SHP77 treated with DMSO at 0.1 percent for 48 hours (cell line): ENCODE data around the gene ACSF3.
"Not testable (repeated sequence)": the region's sequence is repeated elsewhere in the genome, so short reads cannot be mapped to it uniquely, and the experiment has no call there.

Experiments used
- DNase-seq: peaks from one replicate; lab custom pipeline; 2025; lab: John Stamatoyannopoulos, UW

Gene ACSF3

DNA sequence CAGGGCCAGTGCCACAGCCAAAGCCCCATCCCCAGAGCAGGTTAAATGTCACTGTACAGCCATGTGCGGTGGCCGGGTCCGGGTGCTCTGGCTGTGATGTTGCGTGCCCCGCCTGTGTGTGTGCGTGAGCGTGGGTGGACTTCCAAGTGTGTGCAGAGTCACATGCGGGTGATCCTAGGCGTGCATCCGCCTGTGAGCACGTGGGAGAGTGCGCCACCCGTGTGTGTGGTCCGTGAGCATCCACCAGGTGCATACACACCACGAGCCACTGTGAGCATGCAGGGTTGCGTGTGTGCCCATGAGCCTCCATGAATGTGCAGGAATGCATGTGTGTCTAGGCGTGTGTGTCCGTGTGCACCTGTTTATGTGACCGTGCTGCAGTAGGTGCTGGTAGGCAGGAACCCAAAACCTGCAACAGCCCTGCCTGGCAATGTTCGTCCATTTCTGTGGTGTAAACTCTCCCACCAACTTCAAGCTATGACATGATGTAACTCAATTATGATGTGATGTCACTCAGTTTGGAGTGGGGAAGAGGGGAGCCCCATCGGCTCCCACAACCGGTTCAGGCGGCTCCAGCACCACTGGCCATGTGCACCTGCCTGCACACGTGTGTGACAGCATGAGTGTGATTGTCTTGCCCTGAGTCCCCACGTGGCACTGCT, 37.6 kb upstream of the ACSF3 start:
- no peak for DNase-seq

DNA sequence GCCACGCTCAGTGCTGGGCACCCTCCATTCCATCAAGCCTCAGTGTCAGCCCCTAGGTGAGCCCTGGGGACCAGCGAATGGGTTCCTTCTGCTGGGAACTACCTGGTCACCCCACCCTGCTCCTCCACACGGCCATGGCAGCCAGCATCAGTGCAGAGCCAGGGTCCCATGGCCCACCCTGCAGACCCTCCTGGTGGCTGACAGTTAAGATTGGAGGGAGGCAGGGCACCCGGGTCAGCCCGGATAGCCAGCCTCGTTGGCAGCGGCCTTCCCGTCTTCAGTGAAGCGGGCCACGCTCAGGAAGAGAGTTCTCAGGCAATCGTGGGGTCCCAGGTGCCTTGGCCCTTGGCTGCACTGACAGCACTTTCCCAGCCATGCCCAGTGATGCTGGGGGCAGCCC, 37.1 kb upstream of the ACSF3 start:
- no peak for DNase-seq

DNA sequence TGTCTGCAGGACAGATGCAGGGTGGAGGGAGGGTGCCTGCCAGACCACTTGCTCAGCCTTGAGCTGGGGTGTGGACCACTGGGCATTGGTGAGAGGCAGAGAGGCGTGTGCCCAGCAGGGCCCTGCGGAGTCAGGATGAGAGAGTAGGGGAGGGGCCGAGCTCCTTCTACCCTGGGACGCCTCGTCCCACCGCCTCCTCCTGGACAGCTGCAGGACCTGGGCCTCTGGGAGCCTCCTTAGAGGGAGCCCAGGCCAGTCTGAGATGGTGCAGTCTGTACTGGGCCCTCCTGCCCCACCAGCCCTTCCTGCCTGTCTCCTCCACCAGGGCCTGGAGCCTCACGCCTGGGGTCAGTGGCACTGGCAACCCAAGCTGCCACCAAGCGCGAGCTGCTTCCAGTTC, 35.9 kb upstream of the ACSF3 start:
- DNase-seq = no peak

DNA sequence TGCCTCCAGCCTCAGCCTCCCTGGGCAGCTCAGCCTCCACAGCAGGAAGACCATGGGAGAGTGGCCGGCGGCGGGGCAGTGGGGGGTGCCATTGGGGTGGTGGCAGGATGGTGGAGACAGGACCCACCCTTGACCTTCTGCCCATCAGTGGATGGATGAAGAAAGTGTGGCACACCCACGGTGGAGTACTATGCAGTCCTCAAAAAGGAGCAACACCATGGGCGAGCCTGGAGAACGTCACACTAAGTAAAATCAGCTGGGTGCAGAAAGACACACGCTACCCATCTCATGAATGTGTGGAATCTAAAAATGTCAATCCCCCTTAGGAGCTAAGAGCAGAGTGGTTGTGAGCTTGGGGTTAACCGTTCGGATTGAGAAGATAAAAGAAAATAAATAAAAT, 34.8 kb upstream of the ACSF3 start:
- no peak for DNase-seq

DNA sequence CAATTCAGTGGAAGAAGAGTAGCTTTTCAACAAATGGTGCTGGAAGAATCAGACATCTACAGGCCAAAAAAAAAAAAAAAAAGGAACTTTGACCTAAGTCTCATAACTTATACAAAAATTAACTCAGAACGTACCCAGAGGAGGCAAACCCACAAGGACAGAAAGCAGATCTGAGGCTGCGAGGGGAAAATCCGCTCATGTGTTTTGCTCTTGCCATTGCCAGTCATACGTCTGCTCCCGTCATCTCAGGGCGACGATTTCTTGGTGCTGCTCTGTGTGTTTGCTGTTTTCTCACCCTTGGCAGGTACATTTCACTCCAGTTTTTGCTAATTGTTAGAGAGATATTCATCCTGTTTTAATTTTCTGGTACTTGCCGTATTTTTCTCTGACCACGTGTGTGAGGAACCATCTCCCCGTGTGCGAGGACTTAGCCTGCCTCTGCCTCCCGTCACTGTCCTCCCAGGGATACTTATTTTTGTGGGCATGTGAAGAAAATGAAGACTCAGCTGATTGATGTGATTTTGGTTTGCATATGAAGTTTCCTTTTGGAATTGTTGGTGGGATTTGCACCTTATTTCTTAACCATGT, 33.4 kb upstream of the ACSF3 start:
- no peak for DNase-seq

DNA sequence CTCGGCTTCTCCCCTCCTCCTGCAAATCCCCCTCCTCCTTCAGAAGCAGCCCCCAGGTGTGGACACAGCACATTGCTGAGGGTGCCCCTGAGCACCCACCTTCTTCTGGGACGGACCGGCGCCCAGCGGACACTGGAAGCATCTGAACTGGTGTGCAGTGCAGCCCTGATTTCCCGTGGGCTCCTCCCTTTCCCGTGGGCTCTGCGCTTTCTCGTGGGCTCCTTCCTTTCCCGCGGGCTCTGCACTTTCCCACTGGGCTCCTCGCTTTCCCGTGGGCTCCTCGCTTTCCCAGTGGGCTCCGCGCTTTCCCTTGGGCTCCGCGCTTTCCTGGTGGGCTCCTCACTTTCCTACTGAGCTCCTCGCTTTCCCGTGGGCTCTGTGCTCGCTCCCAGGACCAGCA, 32.6 kb upstream of the ACSF3 start:
- DNase-seq = no peak

DNA sequence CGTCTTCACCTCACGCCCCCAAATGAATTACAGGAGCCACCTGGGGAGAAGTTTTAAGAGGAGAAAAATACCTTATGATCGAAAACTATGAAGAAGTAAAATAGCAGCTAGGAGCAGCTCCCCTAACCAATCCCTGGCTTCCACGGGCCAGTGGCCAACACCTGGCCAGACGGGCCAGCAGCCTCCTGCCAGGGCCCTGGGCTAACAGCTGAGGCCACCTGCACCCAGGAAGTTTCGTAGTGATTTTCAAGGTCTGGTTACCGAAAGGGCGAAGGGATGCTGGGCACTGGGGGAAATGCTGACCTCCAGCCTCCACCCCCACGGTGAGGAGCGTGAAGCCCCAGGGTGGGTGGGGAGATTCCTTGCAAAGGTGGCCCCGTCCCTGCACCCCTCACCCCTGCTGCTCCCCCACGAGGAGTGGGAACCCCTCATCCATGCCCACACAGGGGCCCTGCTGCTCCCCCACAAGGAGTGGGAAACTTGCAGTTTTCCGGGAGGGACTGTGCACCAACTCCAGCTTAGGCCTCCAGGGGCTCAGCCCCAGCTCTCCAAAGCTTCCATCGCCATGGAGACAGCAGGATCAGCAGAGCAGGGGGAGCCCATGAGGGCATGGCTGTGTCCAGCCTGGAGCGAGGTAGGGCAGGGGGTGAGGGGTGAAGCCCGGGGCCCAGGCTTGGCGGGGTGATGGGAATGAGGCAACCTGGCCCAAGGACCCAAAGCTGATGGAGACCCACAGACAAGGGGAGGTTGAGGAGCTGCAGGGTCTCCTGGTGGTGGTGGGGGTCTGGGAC, 31.9 kb upstream of the ACSF3 start:
- DNase-seq = no peak

DNA sequence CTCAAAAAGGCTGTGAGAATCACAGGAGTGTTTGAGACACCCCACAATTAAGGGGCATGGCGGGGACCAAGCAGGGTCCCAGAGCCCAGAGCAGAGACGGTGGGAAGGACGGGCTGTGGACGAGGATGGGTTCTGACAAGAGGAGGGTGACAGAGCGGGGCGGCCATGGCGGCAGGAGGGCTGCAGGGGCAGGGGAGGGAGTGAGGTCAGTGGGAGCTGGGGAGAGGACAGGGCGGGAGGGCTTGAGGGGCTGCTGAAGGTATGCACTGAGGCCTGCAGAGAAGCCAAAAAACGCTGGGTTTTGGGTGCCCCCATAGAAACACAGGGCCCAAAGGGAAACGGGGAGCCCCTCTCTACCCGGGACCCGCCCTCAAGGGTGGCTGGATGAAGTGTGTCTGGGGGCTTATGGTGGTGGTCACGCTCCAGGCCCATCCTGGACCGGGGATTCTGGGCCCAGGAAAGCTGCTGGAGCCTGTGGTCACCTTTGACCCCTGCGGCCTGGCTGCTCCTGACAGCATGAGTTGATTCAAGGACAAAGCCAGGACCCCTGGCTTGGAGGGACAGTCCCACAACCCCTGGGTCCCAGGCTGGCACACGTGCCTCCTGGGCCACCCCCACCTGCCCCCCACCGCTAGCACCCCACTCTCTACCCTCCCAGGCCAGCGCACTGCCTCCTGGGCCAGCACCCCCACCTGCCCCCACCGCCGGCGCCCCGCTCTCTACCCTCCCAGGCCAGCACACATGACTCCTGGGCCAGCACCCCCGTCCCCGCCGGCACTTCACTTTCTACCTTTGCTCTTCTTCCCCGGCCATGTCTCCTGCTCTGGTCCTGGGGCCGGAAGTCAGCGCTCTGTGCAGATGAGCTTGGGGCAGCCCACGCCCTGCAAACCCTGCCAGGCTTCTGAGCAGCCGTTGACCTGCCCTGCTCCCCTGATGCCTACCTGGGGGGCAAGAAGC, 31.0 kb upstream of the ACSF3 start:
- no peak for DNase-seq

DNA sequence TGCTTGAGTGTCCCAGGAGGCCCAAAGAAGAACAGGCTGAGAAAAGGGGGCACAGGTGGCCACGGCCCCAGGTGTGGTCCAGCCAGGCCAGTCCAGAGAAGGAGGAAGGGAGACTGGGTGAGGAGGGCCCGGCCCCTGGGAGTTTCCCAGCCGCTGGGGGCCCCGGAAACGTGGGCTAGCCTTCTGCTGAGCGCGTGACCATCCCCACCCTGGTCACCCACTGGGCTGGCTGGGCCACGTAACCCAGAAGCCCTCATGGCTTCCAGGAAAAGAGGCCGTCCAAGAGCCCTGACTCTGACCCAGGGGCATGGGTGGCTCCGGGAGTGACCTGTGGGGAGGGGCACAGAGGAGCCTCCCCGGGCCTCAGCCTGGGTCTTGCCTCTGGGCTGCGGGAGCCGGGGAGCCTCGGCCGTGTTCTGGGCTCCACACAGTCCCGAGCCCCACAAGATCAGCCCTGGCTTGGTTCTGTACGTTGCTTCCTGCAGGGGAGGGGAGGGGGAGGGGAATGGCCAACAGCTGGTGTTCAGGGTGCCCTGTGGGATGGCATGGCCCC, 29.8 kb upstream of the ACSF3 start:
- no peak for DNase-seq

DNA sequence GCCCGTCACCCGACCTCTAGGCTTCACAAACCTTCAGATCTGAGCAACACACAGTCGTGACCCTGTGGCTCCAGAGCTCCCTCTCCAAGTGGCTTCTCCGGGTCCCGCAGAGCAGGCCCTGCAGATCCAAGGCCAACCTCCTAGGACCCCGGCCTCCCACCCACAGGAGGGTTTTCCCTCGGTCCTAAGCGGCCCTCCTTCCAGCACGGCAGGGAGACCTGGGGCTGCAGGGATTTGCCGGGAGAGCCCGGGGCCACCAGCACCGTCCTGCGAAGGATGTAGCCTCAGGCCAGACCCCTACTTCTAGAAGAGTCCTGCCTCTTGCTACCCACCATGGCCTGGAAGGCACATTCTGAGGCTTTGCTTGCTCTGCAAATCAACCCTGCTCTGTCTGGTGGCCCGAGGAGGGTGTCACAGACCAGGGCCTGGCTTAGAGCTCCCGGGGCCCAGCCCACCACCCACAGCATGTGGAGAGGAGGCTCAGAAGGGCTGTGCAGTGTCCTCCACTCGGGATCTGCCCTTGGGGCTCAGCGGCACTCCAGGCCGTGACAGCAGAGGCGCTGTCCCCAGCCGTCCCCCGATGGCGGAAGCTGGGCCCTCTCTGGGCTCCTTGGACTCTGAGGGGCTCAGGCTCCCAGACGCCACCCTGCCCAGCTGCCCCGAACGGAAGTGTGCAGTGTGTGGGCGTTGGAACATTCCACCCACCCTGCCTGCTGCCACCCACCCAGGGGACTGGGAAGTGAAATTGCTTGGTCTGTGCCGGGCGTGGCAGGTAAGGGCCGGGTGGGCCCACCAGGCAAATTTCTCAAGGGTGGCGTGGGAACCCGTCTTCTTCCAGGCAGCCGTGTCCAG, 28.8 kb upstream of the ACSF3 start:
- no peak for DNase-seq

DNA sequence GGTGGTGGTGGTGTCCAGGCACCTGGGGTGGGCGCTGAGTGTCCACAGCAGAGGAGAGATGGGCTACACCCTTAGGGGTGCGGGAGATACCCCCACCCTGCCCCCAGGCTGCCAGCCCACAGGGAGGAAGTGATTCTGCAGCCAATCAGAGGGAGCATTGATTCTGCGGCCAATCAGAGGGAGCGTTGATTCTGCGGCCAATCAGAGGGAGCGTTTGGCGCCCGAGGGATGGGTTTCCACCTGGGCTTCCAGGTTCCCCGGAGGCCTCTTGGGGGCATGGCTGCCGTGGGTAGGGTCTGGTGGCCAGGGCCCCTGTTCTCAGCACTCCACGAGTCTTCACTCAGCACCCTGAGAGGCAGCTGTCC, 28.2 kb upstream of the ACSF3 start:
- DNase-seq = no peak

DNA sequence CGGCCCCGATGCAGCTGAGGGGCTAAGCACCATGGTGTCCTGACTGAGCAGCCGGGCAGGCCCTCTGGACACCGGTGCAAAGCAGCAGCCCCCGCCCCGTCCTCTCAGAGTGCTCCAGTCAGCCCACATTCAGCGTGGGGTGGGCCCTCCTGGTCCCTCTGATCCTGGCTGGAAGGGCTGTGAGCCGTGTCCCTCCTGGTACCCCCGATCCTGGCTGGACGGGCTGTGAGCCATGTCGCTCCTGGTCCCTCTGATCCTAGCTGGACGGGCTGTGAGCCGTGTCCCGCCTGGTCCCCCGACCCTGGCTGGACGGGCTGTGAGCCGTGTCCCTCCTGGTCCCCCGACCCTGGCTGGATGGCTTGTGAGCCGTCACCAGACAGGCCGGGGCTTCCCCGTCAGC, 26.9 kb upstream of the ACSF3 start:
- no peak for DNase-seq

DNA sequence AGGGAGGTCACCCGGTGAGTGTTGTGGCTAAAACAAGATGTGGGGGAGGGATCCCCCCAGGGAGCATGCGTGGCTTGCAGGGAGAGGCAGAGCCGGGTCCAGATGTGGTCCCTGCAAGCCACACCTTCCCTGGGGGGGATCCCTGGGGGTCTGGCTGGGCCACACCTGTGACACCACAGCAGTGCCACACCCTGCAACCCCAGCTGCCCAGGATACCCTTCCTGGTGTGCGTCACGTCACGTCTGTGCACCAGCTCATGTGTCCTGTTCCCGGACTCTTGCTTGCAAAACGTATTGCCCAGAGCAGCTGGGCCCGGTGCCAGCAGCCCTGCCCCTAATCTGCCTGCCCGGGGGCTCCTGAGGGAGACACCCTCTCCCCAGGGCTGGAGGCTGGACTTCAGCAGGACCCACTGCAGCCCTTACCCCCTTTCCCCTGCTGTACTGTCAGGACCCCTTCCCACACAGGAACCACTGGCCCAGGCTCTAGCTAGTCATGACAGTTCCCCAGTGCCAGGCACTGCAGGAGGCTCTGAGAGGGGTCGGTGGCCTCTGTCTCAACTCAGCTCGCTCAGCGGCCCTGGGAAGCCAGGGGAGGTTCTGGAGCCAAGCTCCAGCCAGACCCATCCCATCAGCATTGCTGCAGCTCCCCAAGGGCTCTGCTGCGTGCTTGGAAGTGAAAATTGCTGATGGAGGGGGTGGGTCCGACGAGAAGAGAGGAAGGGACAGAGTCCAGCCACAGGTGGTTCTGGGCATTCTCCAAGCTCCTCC, 25.8 kb upstream of the ACSF3 start:
- DNase-seq = no peak

DNA sequence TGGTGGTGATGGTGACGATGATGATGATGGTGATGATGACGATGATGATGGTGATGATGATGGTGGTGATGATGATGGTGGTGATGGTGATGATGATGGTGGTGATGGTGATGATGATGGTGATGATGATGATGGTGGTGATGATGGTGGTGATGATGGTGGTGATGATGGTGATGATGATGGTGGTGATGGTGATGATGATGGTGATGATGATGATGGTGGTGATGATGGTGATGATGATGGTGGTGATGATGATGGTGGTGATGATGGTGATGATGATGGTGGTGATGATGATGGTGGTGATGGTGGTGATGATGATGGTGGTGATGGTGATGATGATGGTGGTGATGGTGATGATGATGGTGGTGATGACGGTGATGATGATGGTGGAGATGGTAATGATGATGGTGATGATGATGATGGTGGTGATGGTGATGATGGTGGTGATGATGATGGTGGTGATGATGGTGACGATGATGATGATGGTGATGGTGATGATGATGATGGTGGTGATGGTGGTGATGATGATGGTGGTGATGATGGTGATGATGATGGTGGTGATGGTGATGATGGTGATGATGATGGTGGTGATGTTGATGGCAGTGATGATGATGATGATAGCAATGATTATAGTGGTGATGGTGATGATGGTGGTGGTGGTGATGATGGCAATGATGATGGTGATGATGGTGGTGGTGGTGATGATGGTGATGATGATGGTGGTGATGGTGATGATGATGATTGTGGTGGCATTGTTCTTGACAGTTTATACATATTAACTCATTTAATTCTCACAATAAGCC, 24.6 kb upstream of the ACSF3 start:
- DNase-seq = not testable (repeated sequence)

DNA sequence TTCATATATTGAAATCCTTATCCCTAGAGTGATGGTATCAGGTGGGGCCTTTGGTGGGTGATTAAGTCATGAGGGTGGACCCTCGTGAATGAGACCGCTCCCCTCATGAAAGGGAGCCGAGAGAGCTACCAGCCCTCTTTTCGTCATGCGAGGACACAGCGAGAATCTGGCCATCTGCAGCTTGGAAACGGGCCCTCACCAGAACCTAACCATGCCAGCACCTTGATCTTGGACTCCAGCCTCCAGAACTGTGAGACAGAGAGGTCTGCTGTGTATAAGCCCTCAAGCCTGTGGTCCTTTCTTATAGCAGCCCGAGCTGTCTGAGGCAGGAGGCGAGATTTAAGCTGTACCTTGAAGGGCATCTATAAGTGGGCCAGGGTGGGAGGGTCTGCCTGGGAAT, 23.7 kb upstream of the ACSF3 start:
- no peak for DNase-seq

DNA sequence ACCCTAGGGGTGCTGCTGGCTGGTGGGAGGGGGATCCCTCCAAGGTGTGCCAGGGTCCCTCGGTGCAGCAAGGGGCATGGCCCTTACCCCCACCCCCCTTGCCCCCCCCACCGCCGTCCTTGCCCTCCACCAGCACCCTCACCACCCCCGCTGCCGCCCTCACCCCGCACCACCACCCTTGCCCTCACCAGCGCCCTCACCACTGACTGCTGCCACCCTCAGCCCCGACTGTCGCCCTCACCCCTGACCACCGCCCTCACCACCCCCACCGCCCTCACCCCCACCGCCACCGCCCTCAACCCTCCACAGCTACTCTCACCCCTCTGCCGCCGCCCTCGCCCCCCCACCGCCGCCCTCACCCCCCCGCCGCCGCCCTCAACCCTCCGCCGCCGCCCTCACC, 23.1 kb upstream of the ACSF3 start:
- DNase-seq = no peak

DNA sequence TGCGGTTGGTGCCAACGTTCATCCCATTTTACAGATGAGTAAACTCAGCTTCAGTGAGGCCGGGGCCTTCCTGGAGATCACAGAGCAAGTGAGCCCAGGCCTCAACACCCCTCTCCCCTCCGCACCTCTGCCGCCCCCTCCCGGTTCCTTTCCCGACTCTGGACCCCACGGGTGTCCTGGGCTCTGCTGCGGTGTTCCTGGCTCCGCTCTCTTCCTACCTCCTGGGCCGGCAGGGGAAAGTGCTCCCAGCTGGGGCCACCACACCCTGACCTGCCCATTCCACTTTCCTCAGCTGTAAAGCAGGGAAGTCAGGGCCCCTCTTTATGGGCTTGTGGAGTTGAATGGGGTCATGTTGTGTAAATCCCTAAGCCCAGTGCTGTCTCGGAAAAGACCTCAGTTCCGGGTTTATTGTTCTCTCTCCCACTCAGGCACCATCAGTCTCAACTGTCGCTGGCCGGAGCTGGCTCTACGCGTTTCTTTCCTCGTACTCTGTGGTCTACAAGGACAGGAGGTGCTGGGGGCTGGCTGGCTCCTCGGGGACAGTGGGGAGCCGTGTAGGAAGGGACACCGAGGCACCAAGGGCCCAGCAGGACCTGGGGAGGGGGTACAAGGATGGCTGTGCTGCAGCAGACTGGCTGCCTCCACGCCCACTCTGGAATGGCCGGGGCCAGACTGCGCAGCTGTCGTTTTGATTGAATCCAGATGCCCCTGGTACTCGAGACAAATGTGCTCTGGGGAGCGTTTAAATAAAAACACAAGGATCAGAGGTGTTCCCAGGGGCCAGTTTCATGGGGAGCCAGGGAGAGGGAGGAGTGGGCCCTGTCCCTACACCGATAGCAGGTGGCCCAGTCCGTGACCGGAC, 21.7 kb upstream of the ACSF3 start:
- peak; percentile 6 for DNase-seq

DNA sequence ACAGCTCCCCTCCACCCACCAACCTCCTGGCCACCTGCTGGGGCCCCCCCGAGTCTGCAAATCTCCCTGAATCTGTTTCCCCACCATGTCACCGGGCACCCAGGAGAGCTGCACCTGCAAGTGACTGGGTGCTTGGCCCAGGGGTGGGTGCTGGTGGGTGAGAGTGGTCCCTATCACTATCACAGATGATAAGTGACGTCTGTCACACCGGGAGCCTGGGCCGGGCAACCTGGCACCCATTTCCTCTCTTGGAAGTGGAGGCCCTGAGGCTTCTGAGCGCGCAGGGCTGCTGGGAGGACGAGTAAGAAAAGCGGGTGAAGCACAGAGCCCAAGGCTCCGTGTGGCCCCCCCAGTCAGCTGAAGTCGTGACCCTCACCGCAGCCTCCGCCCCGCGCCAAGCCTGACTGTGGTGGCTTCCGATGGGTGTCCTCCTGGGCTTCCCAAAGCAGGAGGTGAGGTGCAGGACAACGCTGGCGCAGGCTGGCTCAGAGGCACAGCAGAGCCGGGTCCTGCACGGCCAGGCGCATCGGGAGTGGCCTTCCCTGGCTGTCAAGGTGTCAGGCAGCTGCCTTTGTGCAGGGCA, 21.0 kb upstream of the ACSF3 start:
- no peak for DNase-seq
